ENCODE results near the gene SERPINC1.
"Not testable (repeated sequence)": the region's sequence is repeated elsewhere in the genome, so short reads cannot be mapped to it uniquely, and the experiment has no call there.

GRCh38 chr1:173930541-173930940, 13.4 kb upstream of the SERPINC1 start:
- not testable (repeated sequence) for TF ChIP-seq CTCF (IDR thresholded peaks at IDR 0.05; ENCODE audit: low read depth, low read length); MAX (IDR thresholded peaks at IDR 0.05; ENCODE audit: low read depth, low read length); POLR2A (IDR thresholded peaks at IDR 0.05; ENCODE audit: extremely low read depth, insufficient read length); MYC (IDR thresholded peaks at IDR 0.05; ENCODE audit: low read depth, low read length)

All from NB4 (cell line).